Head of caudate nucleus (tissue), 42 donors: ENCODE results near the gene LRRC53.
A peak's percentile ranks its signal among the peaks of the same experiment; 100 is the strongest.

Experiments used
- DNase-seq, 42 donors: peaks; one replicate each; pipeline versions ENCODE4 v3.0.0 to v3.0.0-alpha.2; 2020 to 2021; ENCODE audit warnings: mixed read lengths in 7 of 42
- intact Hi-C: fragments of 100-400 bp; cut with DNase I; formaldehyde crosslinking; loops from one replicate; pipeline ENCODE4 v1.15.0; 2022

LRRC53 gene, protein sequence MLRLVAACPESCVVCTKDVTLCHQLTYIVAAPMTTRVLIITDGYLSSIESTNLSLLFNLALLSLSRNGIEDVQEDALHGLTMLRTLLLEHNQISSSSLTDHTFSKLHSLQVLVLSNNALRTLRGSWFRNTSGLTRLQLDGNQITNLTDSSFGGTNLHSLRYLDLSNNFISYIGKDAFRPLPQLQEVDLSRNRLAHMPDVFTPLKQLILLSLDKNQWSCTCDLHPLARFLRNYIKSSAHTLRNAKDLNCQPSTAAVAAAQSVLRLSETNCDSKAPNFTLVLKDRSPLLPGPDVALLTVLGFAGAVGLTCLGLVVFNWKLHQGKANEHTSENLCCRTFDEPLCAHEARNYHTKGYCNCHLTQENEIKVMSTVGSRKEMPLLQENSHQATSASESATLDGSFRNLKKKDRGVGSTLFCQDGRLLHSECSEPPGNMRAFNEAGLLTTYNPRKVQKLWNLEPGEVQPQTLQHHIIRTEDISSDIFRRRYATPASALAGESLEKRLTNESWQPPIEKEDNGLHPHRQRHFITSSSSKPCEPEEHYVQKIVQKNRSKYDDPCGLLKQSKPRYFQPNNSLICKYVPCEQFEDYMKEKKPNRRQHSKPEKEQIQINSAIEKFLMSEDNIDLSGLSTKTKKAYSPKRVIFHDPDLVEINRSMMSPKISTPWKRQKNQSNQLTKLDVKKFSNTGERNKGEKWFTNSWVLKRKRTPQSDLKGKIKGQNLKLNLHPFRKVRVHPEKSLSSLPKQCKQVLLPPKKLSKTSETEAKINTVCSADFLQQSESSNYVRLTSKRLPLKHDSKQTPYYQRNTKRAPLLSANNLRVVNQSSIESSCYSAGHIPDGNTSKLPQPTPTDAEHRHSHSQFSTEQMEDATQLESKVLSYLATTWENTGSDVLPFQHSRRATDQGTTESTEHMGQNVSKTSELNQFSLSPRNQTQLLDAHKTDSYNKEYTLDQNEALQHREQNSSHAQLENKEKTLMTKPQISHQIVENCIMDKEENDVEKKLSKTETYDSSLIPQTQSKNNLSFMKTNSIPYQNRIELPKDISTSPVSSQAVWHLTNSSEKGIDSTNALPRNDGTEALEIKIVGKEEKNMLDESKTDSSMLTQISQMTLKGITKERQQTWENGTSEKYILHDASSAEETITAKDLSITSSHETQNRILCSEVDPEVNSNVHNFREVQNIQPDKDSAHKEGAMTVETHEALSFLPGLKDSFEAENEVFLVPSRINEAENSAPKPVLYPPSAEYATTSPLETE

DNA sequence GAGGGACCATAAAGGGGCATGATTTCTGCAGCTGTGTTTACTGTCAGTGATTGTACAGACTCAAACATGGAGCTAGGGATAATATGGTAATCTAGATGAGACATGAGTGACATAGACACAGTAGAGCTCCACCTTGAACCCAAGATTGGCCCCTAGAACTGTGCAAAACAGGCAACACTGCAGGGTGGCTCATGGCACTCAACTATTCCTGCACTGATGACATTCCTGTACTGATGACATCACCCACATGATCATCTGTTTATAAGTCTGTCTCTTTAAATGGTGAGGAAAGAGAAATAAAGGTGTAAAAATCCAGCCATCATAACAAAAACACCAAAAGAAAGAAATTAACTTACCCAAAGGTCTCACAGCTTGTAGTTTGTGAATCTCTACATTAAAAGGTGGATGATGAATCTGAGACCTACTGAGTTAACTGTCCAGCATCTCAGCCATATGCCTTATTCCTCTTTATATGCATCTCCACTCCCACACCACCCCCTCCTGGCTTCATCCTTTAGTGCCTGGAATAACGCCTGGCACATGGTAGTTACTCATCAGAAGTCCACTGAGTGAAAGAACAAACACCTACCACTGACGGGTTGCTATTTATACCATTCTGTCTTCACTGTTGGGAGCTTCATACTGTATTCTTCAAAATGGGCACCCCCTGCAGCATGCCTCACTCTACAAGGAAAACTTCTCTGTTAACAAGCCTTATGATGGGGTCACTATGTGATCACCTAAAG, at the start of gene LRRC53:
LRRC53 (minus strand) TSS at position 442 of the 746 bp plus-strand sequence. CDS start 29,262 bp downstream, outside the sequence.
- DNase-seq, result no peak
- intact Hi-C loops, result no loop called here

DNA sequence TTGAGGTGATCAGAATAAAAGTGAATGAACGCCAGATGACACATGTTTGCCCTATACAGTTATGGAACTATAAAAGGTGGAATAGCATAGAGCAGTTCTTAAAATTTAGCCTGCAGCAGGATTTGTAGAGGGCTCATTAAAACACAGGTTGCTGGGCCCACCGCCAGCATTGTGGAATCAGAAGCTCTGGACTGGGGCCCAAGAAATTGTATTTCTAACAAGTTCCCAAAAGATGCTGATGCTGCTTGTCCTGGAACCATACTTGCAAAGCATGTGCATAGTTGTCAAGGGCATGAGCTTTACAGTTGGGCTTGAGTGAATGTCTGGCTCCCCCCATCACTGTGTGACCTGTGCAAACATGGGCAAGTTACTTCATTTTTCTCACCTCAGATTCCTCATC, 37.5 kb upstream of the LRRC53 start:
- no peak for DNase-seq
- intact Hi-C loops, result no loop called here

DNA sequence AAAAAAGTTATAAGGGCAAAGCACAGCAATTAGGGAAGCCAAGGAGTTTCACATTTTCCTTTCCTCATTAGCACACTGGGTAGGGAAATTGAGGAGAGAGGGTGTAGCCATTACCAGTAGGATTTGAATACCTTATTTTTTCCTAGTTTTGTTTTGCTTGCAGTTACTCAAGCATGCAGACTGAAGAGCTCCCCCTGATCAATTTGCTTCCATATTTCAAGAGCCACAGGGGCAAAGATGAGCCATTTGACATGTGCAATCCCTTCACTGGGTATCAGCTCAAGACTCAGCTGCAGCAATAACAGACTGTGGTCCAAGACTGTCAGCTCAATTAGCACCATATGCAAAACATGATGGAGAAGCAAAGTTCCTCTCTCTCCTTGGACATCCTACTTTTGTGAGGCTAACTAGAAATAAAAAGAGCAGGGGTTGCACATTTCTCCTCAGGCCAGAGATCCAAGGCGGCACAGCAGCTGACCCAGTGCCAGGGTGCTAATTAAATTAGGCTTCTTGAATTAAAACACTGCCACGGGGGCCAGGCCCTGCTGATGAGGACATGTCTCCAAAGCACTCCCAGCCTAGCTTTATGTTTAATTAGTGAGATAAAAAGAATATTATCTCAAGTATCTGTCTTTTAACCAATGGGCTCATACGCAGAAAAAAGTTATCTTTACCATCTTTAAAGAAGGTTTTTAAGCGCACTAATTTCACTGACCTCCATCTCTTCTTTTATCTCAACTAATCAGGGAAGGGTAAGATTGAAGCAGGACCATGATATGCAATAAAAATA, 36.7 kb upstream of the LRRC53 start:
- DNase-seq, result no peak
- intact Hi-C loops, result no loop called here

DNA sequence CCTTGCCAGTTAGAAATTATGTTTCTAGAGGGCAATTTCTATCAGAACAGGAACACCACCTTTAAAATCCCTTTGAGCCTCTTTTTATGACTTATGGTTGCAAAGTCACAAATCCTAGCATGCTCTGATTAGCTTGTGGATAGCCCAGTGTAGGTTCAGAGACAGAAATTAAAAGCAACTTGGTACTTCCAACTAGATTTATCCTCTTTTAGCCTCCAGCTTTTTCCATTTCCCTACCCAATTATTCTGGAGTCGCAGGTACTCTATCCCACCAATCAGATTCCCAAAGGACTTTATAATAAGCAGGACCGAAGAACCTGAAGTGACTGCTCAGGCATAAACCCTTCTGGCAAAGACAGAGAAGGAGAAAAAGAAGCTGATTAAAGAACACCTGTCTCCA, 33.4 kb upstream of the LRRC53 start:
- intact Hi-C loops, result no loop called here
- DNase-seq, result no peak

DNA sequence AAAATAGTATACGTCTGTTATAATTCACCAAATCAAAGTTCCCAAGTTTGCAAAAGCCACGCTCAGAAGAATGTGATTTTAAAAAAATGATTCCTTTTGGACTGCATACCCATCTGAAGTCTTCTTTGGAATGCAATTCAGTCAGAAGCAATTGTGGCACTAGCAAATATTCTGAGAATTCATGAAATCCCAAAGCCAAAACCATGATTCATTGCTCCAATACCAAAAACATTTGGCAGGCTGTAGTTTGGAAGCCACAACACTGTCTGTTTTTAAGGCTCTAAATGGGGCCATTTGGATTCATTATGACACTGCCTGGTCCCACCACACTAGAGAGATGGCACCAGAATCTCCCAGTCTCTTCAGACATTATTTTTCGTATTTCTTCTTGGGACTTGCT, 21.8 kb upstream of the LRRC53 start:
- DNase-seq, result no peak
- intact Hi-C loops, result no loop called here

DNA sequence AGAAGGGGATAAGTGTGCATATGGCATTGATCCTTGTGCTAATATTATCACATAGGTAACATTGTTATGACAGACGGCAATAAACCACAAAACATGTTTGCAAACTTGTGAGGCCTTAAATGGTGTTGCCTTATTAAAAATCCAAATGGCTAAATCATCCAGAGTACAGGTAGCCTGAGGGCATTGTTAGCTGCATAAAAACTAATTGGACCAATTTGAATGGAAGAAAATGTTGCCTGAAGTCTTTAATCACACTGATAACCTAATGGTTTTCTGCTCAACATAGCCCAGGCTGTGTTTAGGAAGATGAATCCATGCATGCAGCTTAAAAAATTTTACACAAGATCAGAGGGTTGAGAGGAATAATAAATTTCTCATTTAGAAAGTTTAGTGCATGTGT, 19.4 kb upstream of the LRRC53 start:
- intact Hi-C loops, result no loop called here
- DNase-seq, result no peak

DNA sequence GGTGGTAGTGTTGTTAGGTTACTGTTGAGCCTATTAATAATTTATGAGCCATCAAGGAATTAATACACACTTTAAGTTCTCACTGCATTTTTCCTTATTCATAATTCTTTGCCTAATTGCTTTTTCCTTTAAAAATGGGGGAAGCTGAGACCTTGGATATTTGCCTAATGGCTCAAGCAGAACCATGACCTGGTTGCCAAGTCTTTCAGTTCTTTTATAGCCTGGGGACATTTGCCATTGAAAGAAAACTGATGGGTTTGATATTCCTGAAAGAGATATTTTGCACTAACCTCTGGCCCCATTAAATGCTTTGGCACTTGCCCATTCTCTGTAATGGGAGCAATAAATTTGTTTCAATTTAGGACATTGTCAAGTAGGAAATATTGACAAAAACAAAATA, 18.5 kb upstream of the LRRC53 start:
- intact Hi-C loops, result no loop called here
- no peak for DNase-seq

DNA sequence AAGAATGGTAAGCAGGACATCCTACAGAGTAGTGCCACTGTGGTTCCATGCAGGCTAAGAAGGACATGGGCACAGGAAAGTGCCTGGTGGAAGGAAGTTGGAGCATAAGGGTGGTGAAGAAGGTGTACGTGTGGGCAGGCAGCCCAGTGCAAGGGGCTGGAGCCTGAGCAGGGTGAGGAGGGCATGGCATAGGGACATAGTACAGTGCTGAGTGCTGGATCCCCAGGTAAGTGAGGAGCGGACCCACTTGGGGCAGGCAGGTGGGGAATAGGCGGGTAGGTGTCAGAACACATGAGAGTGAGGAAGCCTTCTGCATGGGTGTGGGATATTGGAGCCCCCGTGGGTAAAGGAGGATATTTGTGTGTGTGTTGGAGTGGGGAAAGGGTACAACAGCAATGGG, 15.7 kb upstream of the LRRC53 start:
- intact Hi-C loops, result no loop called here

DNA sequence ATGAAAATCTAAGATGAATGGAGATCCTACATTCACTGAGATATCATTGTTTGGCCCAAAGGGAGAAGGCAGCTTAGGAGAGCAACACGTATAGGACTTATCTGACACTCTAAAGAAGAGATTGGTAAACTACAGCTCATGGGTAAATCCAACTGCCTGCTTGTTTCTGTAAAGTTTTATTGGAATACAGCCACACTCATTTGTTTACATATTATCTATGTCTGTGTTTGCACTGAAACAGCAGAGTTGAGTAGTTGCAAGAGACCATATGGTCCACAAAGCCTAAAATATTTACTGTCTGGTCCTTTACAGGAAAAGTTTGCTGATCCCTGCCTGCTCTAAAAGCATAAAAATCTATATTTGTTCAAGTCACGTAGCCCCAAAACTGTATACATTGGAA, 14.3 kb upstream of the LRRC53 start:
- intact Hi-C loops, result no loop called here
- no peak for DNase-seq

More for the DNA sequence above, 15.7 kb upstream of the LRRC53 start:
- no peak for DNase-seq

DNA sequence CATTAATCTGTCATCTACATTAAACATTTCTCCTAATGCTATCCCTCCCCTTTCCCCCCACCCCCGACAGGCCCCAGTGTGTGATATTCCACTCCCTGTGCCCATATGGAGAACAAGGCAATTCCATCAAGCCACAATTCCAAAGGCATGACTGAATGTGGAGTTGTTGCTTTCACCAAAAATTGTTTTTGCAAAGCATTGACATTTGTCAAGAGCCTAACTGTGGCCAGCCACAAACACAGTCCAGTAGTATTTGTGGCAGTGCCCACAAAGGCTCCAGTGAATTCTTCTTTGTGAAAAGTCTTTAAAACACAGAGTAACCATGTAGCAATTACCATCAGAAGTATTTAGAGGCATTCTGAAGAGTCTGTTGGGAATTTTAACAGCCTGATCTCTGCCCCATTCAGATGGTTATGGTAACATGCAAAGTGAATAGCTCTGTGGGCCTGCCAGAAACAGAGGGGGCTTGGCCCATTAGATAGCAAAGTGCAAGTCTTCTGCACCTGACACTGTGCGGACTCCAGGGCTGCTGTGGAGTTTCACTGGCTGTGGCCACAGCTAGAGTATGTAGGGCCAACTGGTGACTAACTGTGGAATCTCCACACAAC, 11.6 kb upstream of the LRRC53 start:
- intact Hi-C loops, result no loop called here
- no peak for DNase-seq

DNA sequence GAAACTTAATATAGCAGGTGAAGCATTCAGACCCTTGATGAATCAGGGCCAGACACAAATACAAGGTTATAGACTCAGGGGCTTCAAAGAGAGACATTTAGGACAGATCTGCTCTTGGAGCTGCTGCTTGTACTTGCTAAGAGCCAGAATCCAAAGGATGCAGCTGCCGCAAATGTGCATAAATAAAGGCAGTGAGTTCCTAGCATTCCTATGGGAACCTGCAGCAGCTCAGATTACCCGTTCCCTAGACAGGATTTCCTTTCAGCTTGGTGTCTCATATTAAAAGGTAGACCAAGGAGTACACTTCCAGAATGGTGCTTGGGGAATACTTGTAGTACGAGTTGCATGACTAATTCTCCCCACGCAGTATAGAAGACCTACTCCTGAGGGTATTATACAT, 9.7 kb upstream of the LRRC53 start:
- no peak for DNase-seq
- intact Hi-C loops, result no loop called here

DNA sequence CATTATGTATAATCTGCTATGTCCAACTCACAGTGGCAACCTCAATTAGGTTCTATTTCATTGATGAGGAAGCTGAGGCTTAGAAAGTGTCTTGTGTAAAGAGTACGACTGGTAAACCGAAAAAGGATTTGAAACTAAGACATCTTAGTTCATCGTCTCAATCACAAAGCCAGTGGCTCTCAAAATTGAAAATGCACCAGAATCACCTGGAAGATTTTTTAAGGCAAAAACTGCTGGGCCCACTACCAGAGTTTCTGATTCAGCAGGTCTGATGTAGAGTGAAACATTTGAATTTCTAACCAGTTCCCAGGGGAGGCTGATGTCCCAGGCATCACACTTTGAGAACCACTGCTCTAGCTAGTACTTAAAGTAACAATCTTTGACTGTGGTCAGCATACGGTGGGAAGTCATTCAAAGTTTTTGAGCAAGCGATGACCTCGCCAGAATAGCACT, 5.2 kb upstream of the LRRC53 start:
- DNase-seq, result no peak
- intact Hi-C loops, result no loop called here

DNA sequence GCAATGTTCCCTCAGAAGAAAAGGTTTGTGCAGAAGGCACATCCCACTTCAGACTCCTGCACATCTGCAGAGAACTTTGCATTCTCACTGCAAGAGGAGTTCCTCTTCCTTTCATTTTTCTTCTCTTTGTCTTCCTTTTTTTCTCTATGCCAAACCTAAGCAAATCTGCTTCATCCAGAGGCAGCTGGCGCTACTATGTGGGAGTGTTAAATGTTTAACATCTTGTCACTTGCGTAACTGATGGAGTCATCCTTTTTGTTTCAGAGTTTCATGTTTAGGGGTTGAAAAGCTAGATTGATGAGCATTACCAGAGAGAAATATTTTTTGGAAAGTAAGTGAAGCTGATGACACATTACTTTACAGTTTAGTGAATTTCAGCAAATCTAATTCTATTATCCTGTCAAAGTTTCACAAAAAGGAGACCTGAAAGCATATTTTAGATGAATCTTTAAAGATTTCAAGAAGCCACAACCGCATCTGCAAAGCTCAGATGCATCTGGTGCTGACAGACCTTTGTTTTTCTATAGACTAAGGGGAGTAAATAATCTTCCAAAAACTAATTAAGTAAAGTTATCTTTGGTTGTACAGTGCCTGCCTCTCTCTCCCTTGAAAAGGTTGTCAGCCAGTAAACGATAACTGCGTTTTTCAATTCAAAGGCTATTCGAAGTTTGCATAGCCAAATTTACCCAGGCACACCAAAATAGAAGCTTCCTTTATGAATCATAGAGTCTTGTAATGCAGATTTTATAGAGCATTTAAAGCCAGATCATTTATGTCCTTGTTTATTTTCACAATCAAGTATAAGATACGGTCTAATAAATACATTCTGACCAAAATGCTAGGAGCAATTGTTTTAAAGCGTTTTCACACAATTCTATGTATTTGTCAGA, 1.2 kb upstream of the LRRC53 start:
- peak in 29 of 42 donors; percentile 9 to 68 (median 39) for DNase-seq
- intact Hi-C loops, result no loop called here

DNA sequence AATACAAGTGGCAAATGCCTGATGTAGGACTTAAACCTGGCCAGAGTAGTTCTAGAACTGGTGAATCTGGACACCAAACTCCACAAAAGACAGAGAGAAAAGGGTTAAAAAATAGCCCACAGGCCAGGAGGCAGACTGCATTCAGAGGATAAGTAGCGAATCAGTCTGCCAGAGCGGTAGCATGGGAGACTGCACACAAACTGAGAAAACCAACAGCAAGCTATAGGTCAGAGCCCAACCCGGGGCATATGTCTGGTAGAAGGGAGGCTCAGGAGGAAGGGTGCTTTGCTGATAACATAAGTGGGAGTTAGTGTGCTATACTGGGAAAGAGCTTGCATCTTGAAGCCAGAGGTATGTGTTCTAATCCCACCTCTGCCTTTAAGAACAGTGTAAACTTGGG, 4.0 kb downstream of the LRRC53 start:
- DNase-seq, result no peak
- intact Hi-C loops, result no loop called here

DNA sequence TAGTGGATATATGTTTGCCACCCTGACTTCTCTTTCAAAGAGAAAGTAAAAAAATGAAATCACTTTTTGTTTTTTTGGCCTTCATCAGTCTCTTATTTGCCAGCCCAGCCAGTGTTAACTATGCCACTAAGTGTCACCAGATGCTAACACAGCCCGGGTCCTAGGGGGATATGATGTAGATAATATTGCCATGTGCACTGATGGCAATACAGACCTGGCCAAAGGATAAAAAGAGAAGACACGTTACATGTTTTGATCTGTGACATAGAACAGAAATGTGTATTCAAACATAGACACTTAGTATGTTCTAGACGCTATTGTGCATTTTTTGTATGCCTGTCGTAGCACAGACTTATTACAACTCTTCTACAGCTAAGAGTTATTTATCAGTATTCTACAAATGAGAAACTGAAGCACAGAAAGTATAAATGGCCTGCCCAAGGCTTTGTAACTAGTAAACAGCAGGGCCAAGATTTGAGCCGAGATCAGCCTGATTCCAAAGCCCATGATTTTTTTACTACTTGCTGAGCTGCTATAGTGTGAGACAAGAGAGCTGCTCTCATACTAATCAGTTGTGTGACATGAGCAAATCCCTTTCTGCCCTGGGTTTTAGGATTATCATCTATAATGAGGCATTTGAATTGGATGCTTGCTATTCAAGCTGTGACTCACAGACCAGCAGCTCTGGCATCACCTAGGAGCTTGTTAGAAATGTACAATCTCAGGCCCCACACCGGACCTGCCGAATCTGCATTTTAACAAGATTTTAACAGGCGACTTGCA, 6.3 kb downstream of the LRRC53 start:
- peak in 2 of 42 donors; percentile 21 to 38 for DNase-seq
- intact Hi-C loops, result no loop called here
